Measurements from ENCODE around the gene CD40. TPM values are rescaled to one million over a fixed set of nuclear protein-coding genes. Genes with fewer than 3 reads are reported as not detected.
"Not testable (repeated sequence)": the region's sequence is repeated elsewhere in the genome, so short reads cannot be mapped to it uniquely, and the experiment has no call there.

Gene CD40
- total RNA-seq, 1 donor from 2014 or later, result 0.41 TPM

- not testable (repeated sequence) for FAIRE-seq; DNase-seq (ENCODE audit: low spot score in 2 of 2)
Measured at GRCh38 chr20:46091622-46092535, 26.2 kb upstream of the CD40 start.

GRCh38 chr20:46093531-46093930, 24.6 kb upstream of the CD40 start:
- FAIRE-seq (no peak), DNase-seq (ENCODE audit: low spot score in 2 of 2) (no peak)

- no peak for FAIRE-seq
- no peak for DNase-seq (ENCODE audit: low spot score in 2 of 2)
Measured at GRCh38 chr20:46099491-46100287, 18.4 kb upstream of the CD40 start.

- FAIRE-seq, result not testable (repeated sequence)
Measured at GRCh38 chr20:46100444-46100843, 17.7 kb upstream of the CD40 start.

GRCh38 chr20:46100988-46101387, 17.1 kb upstream of the CD40 start:
- DNase-seq (ENCODE audit: low spot score in 2 of 2) (no peak), FAIRE-seq (no peak)

More at GRCh38 chr20:46100444-46100843, 17.7 kb upstream of the CD40 start:
- not testable (repeated sequence) for DNase-seq (ENCODE audit: low spot score in 2 of 2)

GRCh38 chr20:46101957-46102356, 16.2 kb upstream of the CD40 start:
- DNase-seq (ENCODE audit: low spot score in 2 of 2) (no peak), FAIRE-seq (no peak)

- DNase-seq (ENCODE audit: low spot score in 2 of 2) (no peak), FAIRE-seq (no peak)
Measured at GRCh38 chr20:46102940-46103339, 15.2 kb upstream of the CD40 start.

- FAIRE-seq (no peak), DNase-seq (ENCODE audit: low spot score in 2 of 2) (no peak)
Measured at GRCh38 chr20:46104262-46104661, 13.9 kb upstream of the CD40 start.

- no peak for DNase-seq (ENCODE audit: low spot score in 2 of 2)
- no peak for FAIRE-seq
Measured at GRCh38 chr20:46107061-46107460, 11.1 kb upstream of the CD40 start.

GRCh38 chr20:46108435-46108841, 9.7 kb upstream of the CD40 start:
- no peak for DNase-seq (ENCODE audit: low spot score in 2 of 2)
- no peak for FAIRE-seq

GRCh38 chr20:46108976-46109375, 9.1 kb upstream of the CD40 start:
- FAIRE-seq (no peak), DNase-seq (ENCODE audit: low spot score in 2 of 2) (no peak)

- FAIRE-seq (no peak), DNase-seq (ENCODE audit: low spot score in 2 of 2) (no peak)
Measured at GRCh38 chr20:46111028-46111835, 6.9 kb upstream of the CD40 start.

- FAIRE-seq, result no peak
- DNase-seq (ENCODE audit: low spot score in 2 of 2), result no peak
Measured at GRCh38 chr20:46111836-46112212, 6.3 kb upstream of the CD40 start.

GRCh38 chr20:46112430-46113112, 5.5 kb upstream of the CD40 start:
- DNase-seq (ENCODE audit: low spot score in 2 of 2) (no peak), FAIRE-seq (no peak)

- no peak for DNase-seq (ENCODE audit: low spot score in 2 of 2)
Measured at GRCh38 chr20:46113113-46113470, 5.0 kb upstream of the CD40 start.

GRCh38 chr20:46114449-46114848, 3.7 kb upstream of the CD40 start:
- no peak for DNase-seq (ENCODE audit: low spot score in 2 of 2)
- no peak for FAIRE-seq

More at GRCh38 chr20:46113113-46113470, 5.0 kb upstream of the CD40 start:
- FAIRE-seq, result no peak

GRCh38 chr20:46118481-46119020, 437 bp downstream of the CD40 start:
- DNase-seq (ENCODE audit: low spot score in 2 of 2) (no peak), FAIRE-seq (no peak)

GRCh38 chr20:46119028-46119546, 973 bp downstream of the CD40 start:
- FAIRE-seq (no peak), DNase-seq (ENCODE audit: low spot score in 2 of 2) (no peak)

- DNase-seq (ENCODE audit: low spot score in 2 of 2), result no peak
- no peak for FAIRE-seq
Measured at GRCh38 chr20:46119547-46119946, 1.4 kb downstream of the CD40 start.

GRCh38 chr20:46120136-46120535, 2.0 kb downstream of the CD40 start:
- DNase-seq (ENCODE audit: low spot score in 2 of 2), result no peak
- no peak for FAIRE-seq

Measured in frontal cortex (tissue), 4 donors.